RWPE2 (cell line): ENCODE data around the gene TRAP1.
A peak's percentile ranks its signal among the peaks of the same experiment; 100 is the strongest.

Experiments used
- ATAC-seq: fragments of 200-7000 bp; cut with Tn5 transposase; 3 replicates; pipeline ENCODE4 v1.9.1; 2021; ENCODE audit warnings: low read depth
- DNase-seq: peaks from one replicate; pipeline ENCODE4 v3.0.0-alpha.2; 2020; ENCODE audit warnings: low spot score
- H3K27ac ChIP-seq: fragments of 450-650 bp; 2 replicates; pipeline ENCODE4 v1.5.1; 2017; ENCODE audit warnings: mild to moderate bottlenecking; ENCODE audit not compliant: poor library complexity, severe bottlenecking
- H3K27me3 ChIP-seq: fragments of 250-450 bp; sonication (Bioruptor Pico); 2 replicates; pipeline ENCODE4 v1.5.1; 2021; ENCODE audit warnings: mild to moderate bottlenecking, moderate library complexity; ENCODE audit not compliant: insufficient read depth, poor library complexity, severe bottlenecking
- H3K36me3 ChIP-seq: fragments of 250-450 bp; sonication (Bioruptor Pico); 2 replicates; pipeline ENCODE4 v1.5.1; 2020; ENCODE audit warnings: low read depth, mild to moderate bottlenecking, moderate library complexity
- H3K4me1 ChIP-seq: fragments of 250-450 bp; sonication (Bioruptor Pico); 2 replicates; pipeline ENCODE4 v1.5.1; 2021; ENCODE audit warnings: mild to moderate bottlenecking, moderate library complexity; ENCODE audit not compliant: insufficient read depth, poor library complexity, severe bottlenecking
- H3K4me3 ChIP-seq: fragments of 250-450 bp; sonication (Bioruptor Pico); 2 replicates; pipeline ENCODE4 v1.5.1; 2021; ENCODE audit warnings: mild to moderate bottlenecking, moderate library complexity; ENCODE audit not compliant: severe bottlenecking
- H3K9me3 ChIP-seq: fragments of 250-450 bp; sonication (Bioruptor Pico); 2 replicates; pipeline ENCODE4 v1.5.1; 2021; ENCODE audit warnings: mild to moderate bottlenecking, moderate library complexity; ENCODE audit not compliant: severe bottlenecking
- TF ChIP-seq, protein P1 (sequence below): fragments of 450-650 bp; IDR thresholded peaks from one replicate; pipeline ENCODE4 v1.5.1; 2017; ENCODE audit warnings: mild to moderate bottlenecking, moderate library complexity; ENCODE audit not compliant: poor library complexity, severe bottlenecking

TRAP1 gene

DNA sequence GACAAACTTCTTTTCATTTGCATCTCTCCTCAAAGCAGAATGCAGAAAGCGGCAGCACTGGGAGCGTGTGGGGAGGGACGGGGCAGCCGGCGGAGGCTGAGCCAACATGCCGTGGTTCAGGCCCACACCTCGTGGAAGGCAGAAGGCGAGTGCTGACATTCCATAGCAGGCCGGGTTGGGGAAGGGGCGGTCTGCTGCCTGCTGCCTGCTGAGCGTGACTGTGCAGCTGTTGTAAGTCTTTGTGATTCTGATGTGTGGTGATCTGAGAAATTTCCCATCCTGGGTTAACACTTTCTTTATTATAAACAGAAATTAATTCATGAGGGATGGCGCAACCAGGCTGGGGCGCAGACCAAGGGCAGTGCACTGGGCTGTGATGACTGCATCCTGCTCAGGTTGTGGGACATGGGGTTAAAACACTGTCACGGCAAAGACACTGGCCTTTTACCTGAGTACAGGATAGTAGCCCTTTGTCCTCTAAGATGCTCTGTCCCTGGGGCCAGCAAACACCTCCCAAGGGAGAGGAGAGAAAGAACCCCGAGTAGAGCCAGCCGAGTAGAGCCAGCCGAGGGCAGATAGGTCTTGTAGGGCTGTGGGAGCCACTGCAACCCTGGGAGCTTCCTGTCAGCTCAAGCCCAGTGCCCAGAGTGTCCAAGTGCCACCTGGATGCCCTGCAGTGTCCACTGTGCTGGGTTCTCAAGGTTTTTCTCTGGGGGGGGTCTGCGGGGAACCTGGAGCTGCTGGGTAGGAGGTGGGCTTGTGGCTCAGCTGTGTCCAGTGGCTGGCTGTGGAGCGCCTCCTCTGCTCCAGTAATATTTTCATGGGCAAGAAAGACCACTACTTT is 71.6 kb downstream of the TRAP1 start:
- no peak for DNase-seq
- H3K4me3 ChIP-seq, result no peak overlapping the region
- H3K27me3 ChIP-seq, result no peaks in the 10 kb centered on the region
- H3K4me1 ChIP-seq, result peaks cover 8% of the 10 kb centered on the region
- ATAC-seq, result no peak; the same call in 2 of the 3 replicates
- H3K27ac ChIP-seq, result no peak overlapping the region
- no peaks in the 10 kb centered on the region for H3K36me3 ChIP-seq
- TF ChIP-seq, protein P1, sequence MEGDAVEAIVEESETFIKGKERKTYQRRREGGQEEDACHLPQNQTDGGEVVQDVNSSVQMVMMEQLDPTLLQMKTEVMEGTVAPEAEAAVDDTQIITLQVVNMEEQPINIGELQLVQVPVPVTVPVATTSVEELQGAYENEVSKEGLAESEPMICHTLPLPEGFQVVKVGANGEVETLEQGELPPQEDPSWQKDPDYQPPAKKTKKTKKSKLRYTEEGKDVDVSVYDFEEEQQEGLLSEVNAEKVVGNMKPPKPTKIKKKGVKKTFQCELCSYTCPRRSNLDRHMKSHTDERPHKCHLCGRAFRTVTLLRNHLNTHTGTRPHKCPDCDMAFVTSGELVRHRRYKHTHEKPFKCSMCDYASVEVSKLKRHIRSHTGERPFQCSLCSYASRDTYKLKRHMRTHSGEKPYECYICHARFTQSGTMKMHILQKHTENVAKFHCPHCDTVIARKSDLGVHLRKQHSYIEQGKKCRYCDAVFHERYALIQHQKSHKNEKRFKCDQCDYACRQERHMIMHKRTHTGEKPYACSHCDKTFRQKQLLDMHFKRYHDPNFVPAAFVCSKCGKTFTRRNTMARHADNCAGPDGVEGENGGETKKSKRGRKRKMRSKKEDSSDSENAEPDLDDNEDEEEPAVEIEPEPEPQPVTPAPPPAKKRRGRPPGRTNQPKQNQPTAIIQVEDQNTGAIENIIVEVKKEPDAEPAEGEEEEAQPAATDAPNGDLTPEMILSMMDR, result no peak
- no peaks in the 10 kb centered on the region for H3K9me3 ChIP-seq

DNA sequence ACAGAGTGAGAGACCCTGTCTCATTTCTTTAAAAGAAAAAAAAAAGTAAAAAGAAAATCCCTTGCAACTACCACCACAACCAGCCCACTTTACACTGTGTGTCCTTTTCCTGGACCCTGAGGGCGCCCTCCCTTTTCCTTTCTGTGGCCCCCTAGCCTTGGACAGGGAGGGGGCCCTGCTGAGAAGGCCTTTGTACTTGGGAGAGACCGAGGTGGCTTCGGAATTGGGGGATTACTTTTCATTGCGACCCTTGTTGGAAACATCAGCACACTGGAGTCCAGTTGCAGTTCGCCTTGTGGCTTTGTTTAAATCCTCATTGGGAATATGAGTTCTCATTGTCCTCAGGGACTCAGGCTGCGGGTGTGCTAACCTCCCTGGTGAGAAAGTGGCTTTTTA is 72.2 kb downstream of the TRAP1 start:
- peaks cover 8% of the 10 kb centered on the region for H3K4me1 ChIP-seq
- DNase-seq (no peak), ATAC-seq (no peak)
- TF ChIP-seq, protein P1, result no peak
- H3K9me3 ChIP-seq, result no peaks in the 10 kb centered on the region
- H3K27me3 ChIP-seq, result no peaks in the 10 kb centered on the region
- no peak overlapping the region for H3K4me3 ChIP-seq
- H3K27ac ChIP-seq, result no peak overlapping the region
- H3K36me3 ChIP-seq, result no peaks in the 10 kb centered on the region

DNA sequence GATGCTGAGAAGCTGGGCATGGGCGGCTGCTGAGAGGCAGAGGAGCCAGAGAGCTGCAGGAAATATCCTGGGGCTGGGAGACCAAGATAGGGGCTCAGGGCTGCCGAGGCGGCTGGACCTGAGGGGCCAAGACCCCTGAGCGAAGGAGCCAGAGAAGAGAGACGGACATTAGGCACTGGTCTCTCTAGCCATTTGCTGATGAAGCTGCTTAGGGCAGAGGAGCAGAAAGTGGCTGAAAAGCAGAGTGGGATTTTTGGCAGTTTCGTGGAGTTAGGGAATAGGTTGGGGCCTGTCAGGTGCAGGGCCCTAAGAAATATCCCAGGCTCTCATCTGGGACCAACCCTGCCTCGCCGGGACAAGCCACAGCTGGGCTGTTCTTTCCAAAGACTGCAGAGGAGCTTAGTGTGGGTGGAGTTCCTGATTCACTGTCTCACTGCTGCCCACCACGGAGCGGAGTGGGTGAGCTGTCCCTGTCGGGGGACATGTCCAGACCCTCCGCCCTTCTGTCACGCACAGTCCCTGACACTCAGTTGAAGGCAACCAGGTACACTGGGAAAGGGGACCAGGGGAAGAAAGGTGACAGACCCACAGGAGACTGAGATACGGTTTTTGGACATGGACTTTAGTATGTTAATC is 74.1 kb downstream of the TRAP1 start:
- no peaks in the 10 kb centered on the region for H3K9me3 ChIP-seq
- no peak for DNase-seq
- no peaks in the 10 kb centered on the region for H3K36me3 ChIP-seq
- H3K4me1 ChIP-seq, result peaks cover 8% of the 10 kb centered on the region
- TF ChIP-seq, protein P1, result no peak
- H3K4me3 ChIP-seq, result no peak overlapping the region
- no peaks in the 10 kb centered on the region for H3K27me3 ChIP-seq
- H3K27ac ChIP-seq, result no peak overlapping the region
- no peak for ATAC-seq

DNA sequence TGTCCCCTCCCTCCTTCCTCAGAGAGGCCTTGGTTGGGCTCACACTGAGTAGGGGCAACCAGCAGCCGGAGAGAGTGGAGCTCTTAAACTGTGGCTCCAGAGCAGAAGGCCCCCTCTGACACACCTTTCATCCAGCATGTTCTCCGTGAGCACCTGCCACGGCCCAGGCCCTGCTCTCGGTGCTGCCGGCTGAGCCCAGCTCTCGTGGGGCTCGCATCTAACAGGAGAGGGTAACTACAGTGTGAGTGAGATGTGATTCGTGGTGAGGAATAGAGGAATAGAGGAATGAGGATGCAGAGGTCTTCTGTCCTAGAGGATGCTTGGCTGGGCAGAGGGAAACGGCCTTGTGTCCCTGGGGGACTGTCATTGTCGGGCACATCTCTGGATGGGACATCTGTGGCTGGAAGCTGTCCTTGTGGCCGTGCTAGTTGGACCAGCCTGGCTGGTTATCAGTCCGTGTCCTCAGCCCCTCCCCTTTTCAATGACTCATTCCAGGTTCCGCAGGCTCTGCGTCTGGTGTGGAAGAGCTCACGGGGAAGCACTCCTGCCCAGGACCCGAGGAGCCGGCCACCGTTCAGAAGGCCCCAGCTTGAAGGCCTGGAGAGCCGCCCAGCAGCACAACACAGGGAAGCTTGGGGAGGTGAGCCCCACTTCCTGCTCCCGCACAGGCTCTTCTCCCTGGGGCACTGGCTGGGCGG is 74.8 kb downstream of the TRAP1 start:
- DNase-seq (no peak), ATAC-seq (peak; percentile 88)
- peaks cover 8% of the 10 kb centered on the region for H3K4me1 ChIP-seq
- H3K27ac ChIP-seq, result no peak overlapping the region
- TF ChIP-seq, protein P1, result no peak
- H3K27me3 ChIP-seq, result no peaks in the 10 kb centered on the region
- H3K36me3 ChIP-seq, result no peaks in the 10 kb centered on the region
- H3K4me3 ChIP-seq, result no peak overlapping the region
- H3K9me3 ChIP-seq, result no peaks in the 10 kb centered on the region
